ENCODE results near the gene TAGLN2.
A peak's percentile ranks its signal among the peaks of the same experiment; 100 is the strongest.

The TAGLN2 gene

GRCh38 chr1:159949981-159950381 is 24.7 kb upstream of the TAGLN2 start:
- no peak for DNase-seq (ENCODE audit: extremely low read depth in 1 of 2, low read depth in 1 of 2)

- no peak for DNase-seq (ENCODE audit: extremely low read depth in 1 of 2, low read depth in 1 of 2)
Measured at GRCh38 chr1:159949123-159949522, 23.8 kb upstream of the TAGLN2 start.

- no peak for DNase-seq (ENCODE audit: extremely low read depth in 1 of 2, low read depth in 1 of 2)
Measured at GRCh38 chr1:159947942-159948341, 22.6 kb upstream of the TAGLN2 start.

GRCh38 chr1:159946242-159947187 is 21.2 kb upstream of the TAGLN2 start:
- no peak for DNase-seq (ENCODE audit: extremely low read depth in 1 of 2, low read depth in 1 of 2)

GRCh38 chr1:159945483-159946241 is 20.4 kb upstream of the TAGLN2 start, which contains the start of gene IGSF9:
IGSF9 (minus strand) TSS chr1:159945613; CDS start chr1:159943454, 2,159 bp downstream.
- DNase-seq (ENCODE audit: extremely low read depth in 1 of 2, low read depth in 1 of 2), result peak; percentile 59 to 73

- no peak for DNase-seq (ENCODE audit: extremely low read depth in 1 of 2, low read depth in 1 of 2)
Measured at GRCh38 chr1:159944623-159945455, 19.5 kb upstream of the TAGLN2 start.

GRCh38 chr1:159943908-159944622 is 18.8 kb upstream of the TAGLN2 start:
- no peak for DNase-seq (ENCODE audit: extremely low read depth in 1 of 2, low read depth in 1 of 2)

GRCh38 chr1:159943278-159943640 is 18.0 kb upstream of the TAGLN2 start:
- no peak for DNase-seq (ENCODE audit: extremely low read depth in 1 of 2, low read depth in 1 of 2)

- DNase-seq (ENCODE audit: extremely low read depth in 1 of 2, low read depth in 1 of 2), result no peak
Measured at GRCh38 chr1:159942632-159943277, 17.4 kb upstream of the TAGLN2 start.

GRCh38 chr1:159941591-159942560 is 16.6 kb upstream of the TAGLN2 start:
- DNase-seq (ENCODE audit: extremely low read depth in 1 of 2, low read depth in 1 of 2), result no peak

- DNase-seq (ENCODE audit: extremely low read depth in 1 of 2, low read depth in 1 of 2), result no peak
Measured at GRCh38 chr1:159941141-159941540, 15.8 kb upstream of the TAGLN2 start.

GRCh38 chr1:159940006-159940620 is 14.8 kb upstream of the TAGLN2 start:
- DNase-seq (ENCODE audit: extremely low read depth in 1 of 2, low read depth in 1 of 2), result no peak

- DNase-seq (ENCODE audit: extremely low read depth in 1 of 2, low read depth in 1 of 2), result no peak
Measured at GRCh38 chr1:159939678-159940002, 14.3 kb upstream of the TAGLN2 start.

- DNase-seq (ENCODE audit: extremely low read depth in 1 of 2, low read depth in 1 of 2), result no peak
Measured at GRCh38 chr1:159938905-159939677, 13.8 kb upstream of the TAGLN2 start.

GRCh38 chr1:159938211-159938852 is 13.0 kb upstream of the TAGLN2 start:
- no peak for DNase-seq (ENCODE audit: extremely low read depth in 1 of 2, low read depth in 1 of 2)

- no peak for DNase-seq (ENCODE audit: extremely low read depth in 1 of 2, low read depth in 1 of 2)
Measured at GRCh38 chr1:159937054-159937750, 11.9 kb upstream of the TAGLN2 start.

All from stimulated activated CD8-positive, alpha-beta memory T cell treated with anti-CD3 and anti-CD28 coated beads, Interleukin-7, amount 100 ng/mL, for 48 hours (primary cell).